Neural cell (in vitro differentiated cells): ENCODE results near the gene CA11. TPM values are rescaled to one million over a fixed set of nuclear protein-coding genes. Genes with fewer than 3 reads are reported as not detected.

Experiments used
- H2AFZ ChIP-seq: fragments of 200-600, 300-800 bp; sonication (generic), shearing (Covaris generic); 2 replicates; pipeline ENCODE4 v1.6.0; 2014; ENCODE audit warnings: low read depth, mild to moderate bottlenecking, antibody characterized with exemption, low read length, moderate library complexity
- H3F3A ChIP-seq: fragments of 200-600 bp; shearing (Covaris generic); 2 replicates; pipeline ENCODE4 v1.6.1; 2016; ENCODE audit warnings: mild to moderate bottlenecking, moderate library complexity, mixed read lengths, antibody characterized with exemption, low read length; ENCODE audit not compliant: insufficient read depth, poor library complexity, severe bottlenecking
- H3K27ac ChIP-seq: fragments of 200-600, 300-800 bp; sonication (generic), shearing (Covaris generic); 2 replicates; pipeline ENCODE4 v1.5.1; 2014; ENCODE audit warnings: mild to moderate bottlenecking, low read length, moderate library complexity
- H3K27me3 ChIP-seq: fragments of 300-800, 200-600 bp; sonication (generic), shearing (Covaris generic); 2 replicates; pipeline ENCODE4 v1.6.0; 2014; ENCODE audit warnings: mild to moderate bottlenecking, low read depth, low read length, moderate library complexity; ENCODE audit not compliant: insufficient read depth
- H3K36me3 ChIP-seq: fragments of 300-800, 200-600 bp; sonication (generic), shearing (Covaris generic); 2 replicates; pipeline ENCODE4 v1.5.1; 2014; ENCODE audit warnings: mild to moderate bottlenecking, antibody characterized with exemption, low read length, moderate library complexity; ENCODE audit not compliant: insufficient read depth
- H3K4me2 ChIP-seq: fragments of 300-800, 200-600 bp; sonication (generic), shearing (Covaris generic); 2 replicates; pipeline ENCODE4 v1.6.0; 2014; ENCODE audit warnings: mild to moderate bottlenecking, low read length
- H3K4me3 ChIP-seq: fragments of 300-800, 200-600 bp; sonication (generic), shearing (Covaris generic); 2 replicates; pipeline ENCODE4 v1.5.1; 2014; ENCODE audit warnings: mild to moderate bottlenecking, low read length, moderate library complexity
- H3K79me2 ChIP-seq: fragments of 200-600 bp; shearing (Covaris generic); replicated peaks from 2 replicates; pipeline ENCODE4 v1.6.0; 2014; ENCODE audit warnings: mild to moderate bottlenecking, low read length, moderate library complexity; ENCODE audit not compliant: insufficient read depth
- H3K9ac ChIP-seq: fragments of 300-800, 200-600 bp; sonication (generic), shearing (Covaris generic); 2 replicates; pipeline ENCODE4 v1.6.1; 2016; ENCODE audit warnings: mild to moderate bottlenecking, low read length, mixed read lengths
- H3K9me2 ChIP-seq: fragments of 200-600 bp; shearing (Covaris generic); 2 replicates; pipeline ENCODE4 v1.6.1; 2016; ENCODE audit warnings: mild to moderate bottlenecking, low read length, mixed read lengths; ENCODE audit not compliant: insufficient read depth
- H3K9me3 ChIP-seq: fragments of 200-600, 300-800 bp; sonication (generic), shearing (Covaris generic); 2 replicates; pipeline ENCODE4 v1.6.1; 2016; ENCODE audit warnings: mild to moderate bottlenecking, mixed run types, low read length, moderate library complexity, mixed read lengths
- H4K20me1 ChIP-seq: fragments of 200-600 bp; shearing (Covaris generic); 2 replicates; pipeline ENCODE4 v1.6.1; 2016; ENCODE audit warnings: mild to moderate bottlenecking, mixed run types; ENCODE audit not compliant: insufficient read depth
- EP300 ChIP-seq: fragments of 450-650 bp; conservative IDR thresholded peaks from 2 replicates; pipeline ENCODE4 v1.6.1; 2014; ENCODE audit warnings: antibody characterized with exemption, mild to moderate bottlenecking, moderate library complexity; ENCODE audit not compliant: poor library complexity, severe bottlenecking
- EZH2 ChIP-seq: fragments of 200-600, 300-800 bp; shearing (Covaris generic), sonication (generic); IDR thresholded peaks from 2 replicates; pipeline ENCODE4 v1.6.1; 2014; ENCODE audit warnings: antibody characterized with exemption, low read length, borderline replicate concordance, mild to moderate bottlenecking; ENCODE audit not compliant: insufficient read depth, poor library complexity, severe bottlenecking
- MXI1 ChIP-seq: fragments of 450-650 bp; conservative IDR thresholded peaks from 2 replicates; pipeline ENCODE4 v1.6.1; 2014; ENCODE audit warnings: antibody characterized with exemption, mild to moderate bottlenecking; ENCODE audit not compliant: poor library complexity, severe bottlenecking
- POLR2AphosphoS5 ChIP-seq: IDR thresholded peaks from 2 replicates; pipeline ENCODE4 v1.6.1; 2012
- RAD21 ChIP-seq: fragments of 450-650 bp; conservative IDR thresholded peaks from 2 replicates; pipeline ENCODE4 v1.6.1; 2014; ENCODE audit warnings: antibody characterized with exemption, mild to moderate bottlenecking, moderate library complexity
- REST ChIP-seq: IDR thresholded peaks from 2 replicates; pipeline ENCODE4 v1.6.1; 2012; ENCODE audit warnings: borderline replicate concordance
- SMC3 ChIP-seq: fragments of 450-650 bp; conservative IDR thresholded peaks from 2 replicates; pipeline ENCODE4 v1.6.1; 2014; ENCODE audit warnings: antibody characterized with exemption, mild to moderate bottlenecking, moderate library complexity; ENCODE audit not compliant: poor library complexity
- TAF1 ChIP-seq: IDR thresholded peaks from 2 replicates; pipeline ENCODE4 v1.6.1; 2012; ENCODE audit warnings: low read depth
- polyA plus RNA-seq: library from polyadenylated mRNA; depleted of rRNA; stranded (reverse); fragments of >200 nt; gene quantifications from 2 replicates; pipeline ENCODE4 v1.2.3, GENCODE V29; 2014
- TF ChIP-seq, protein P1 (sequence below): fragments of 450-650 bp; IDR thresholded peaks from 2 replicates; pipeline ENCODE4 v1.5.1; 2014; ENCODE audit warnings: antibody characterized with exemption, mild to moderate bottlenecking, moderate library complexity; ENCODE audit not compliant: poor library complexity, severe bottlenecking

CA11 gene
- polyA plus RNA-seq, 1 donor from 2014 or later, result 108 TPM

DNA sequence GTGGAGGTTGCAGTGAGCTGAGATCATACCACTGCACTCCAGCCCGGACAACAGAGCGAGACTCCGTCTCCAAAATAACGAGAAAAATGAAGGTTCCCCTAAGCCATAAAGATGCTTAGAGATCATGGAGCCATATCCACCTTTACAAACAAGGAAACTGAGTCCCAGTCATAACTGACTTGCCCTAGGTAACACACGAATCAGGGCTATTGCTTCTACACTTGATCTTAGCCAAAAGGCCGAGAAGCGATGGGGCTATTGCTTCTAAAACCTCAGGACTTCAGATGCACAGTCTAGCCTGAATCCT is 12.0 kb downstream of the CA11 start (continued):
- TF ChIP-seq REST (no peak), MXI1 (no peak)

DNA sequence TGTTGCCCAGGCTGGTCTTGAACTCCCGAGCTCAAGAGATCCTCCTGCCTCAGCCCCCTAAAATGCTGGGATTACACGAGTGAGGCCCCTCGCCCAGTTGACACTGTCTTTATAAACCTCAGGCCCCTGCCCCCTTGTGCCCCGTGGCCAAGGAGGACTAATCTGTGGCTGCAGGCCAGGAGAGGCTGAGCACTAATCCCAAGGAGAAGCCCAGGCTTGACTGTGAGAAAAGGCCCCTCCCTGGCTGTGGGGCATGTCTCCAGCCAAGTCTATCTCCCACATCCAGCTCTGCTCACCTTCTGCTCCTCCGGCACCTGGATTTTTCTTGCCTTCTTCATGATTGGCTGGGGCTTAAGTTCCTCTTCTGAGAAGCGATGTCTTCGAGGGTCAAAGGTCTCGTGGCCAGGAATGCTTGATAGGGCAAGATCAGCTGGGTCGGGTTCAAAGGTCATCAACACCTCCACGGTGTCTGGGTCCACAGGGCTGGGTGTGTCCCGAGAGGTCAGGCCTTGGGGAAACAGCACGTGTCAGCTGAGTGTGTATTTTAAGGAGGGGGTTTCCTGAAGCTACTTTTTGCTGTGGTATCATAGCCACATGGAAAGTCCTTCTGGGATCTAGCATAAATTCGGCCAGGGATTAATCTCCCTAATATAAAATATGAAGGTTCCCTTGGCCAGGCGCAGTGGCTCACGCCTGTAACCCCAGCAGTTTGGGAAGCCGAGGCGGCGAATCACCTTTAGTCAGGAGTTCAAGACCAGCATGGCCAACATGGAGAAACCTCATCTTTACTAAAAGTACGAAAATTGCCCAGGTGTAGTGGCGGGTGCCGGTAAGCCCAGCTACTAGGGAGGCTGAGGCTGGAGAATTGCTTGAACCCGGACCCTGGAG is 12.6 kb downstream of the CA11 start:
- Histone ChIP-seq H3K9me3 (no peaks in the 10 kb centered on the region), H3K27ac (peak overlapping the region; percentile 73), H3K4me3 (peak overlapping the region; percentile 66), H3K4me2 (peak overlapping the region; percentile 62), H3K79me2 (no peaks in the 10 kb centered on the region), H3K36me3 (no peaks in the 10 kb centered on the region), H3K9me2 (no peaks in the 10 kb centered on the region), H3K27me3 (no peaks in the 10 kb centered on the region), H3F3A (peaks cover under 1% of the 10 kb centered on the region), H3K9ac (peak overlapping the region; percentile 51), H4K20me1 (no peaks in the 10 kb centered on the region), H2AFZ (no peak overlapping the region)
- TF ChIP-seq RAD21, result no peak
- no peak for TF ChIP-seq EZH2
- TF ChIP-seq, protein P1, sequence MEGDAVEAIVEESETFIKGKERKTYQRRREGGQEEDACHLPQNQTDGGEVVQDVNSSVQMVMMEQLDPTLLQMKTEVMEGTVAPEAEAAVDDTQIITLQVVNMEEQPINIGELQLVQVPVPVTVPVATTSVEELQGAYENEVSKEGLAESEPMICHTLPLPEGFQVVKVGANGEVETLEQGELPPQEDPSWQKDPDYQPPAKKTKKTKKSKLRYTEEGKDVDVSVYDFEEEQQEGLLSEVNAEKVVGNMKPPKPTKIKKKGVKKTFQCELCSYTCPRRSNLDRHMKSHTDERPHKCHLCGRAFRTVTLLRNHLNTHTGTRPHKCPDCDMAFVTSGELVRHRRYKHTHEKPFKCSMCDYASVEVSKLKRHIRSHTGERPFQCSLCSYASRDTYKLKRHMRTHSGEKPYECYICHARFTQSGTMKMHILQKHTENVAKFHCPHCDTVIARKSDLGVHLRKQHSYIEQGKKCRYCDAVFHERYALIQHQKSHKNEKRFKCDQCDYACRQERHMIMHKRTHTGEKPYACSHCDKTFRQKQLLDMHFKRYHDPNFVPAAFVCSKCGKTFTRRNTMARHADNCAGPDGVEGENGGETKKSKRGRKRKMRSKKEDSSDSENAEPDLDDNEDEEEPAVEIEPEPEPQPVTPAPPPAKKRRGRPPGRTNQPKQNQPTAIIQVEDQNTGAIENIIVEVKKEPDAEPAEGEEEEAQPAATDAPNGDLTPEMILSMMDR, result no peak
- TF ChIP-seq MXI1, result no peak
- no peak for TF ChIP-seq SMC3
- no peak for TF ChIP-seq TAF1
- no peak for TF ChIP-seq EP300
- no peak for TF ChIP-seq REST
- no peak for TF ChIP-seq POLR2AphosphoS5
